Trophoblast cell (in vitro differentiated cells and primary cell): ENCODE measurements around the gene SLC20A1.
A peak's percentile ranks its signal among the peaks of the same experiment; 100 is the strongest.

Source experiments
- DNase-seq, 2 donors: peaks; one replicate each; pipeline ENCODE4 v3.0.0-alpha.2; 2016
- H2AFZ ChIP-seq: 2 replicates; pipeline ENCODE4 v1.6.1; 2013; ENCODE audit warnings: low read length, moderate library complexity, mild to moderate bottlenecking; ENCODE audit not compliant: insufficient read depth, poor library complexity
- H2AK5ac ChIP-seq: 2 replicates; pipeline ENCODE4 v1.6.1; 2013; ENCODE audit warnings: mild to moderate bottlenecking, low read length
- H2BK120ac ChIP-seq: 2 replicates; pipeline ENCODE4 v1.6.1; 2013; ENCODE audit warnings: low read length, mild to moderate bottlenecking, moderate library complexity; ENCODE audit not compliant: insufficient read depth, poor library complexity
- H2BK12ac ChIP-seq: 2 replicates; pipeline ENCODE4 v1.6.1; 2013; ENCODE audit warnings: mild to moderate bottlenecking, low read length, moderate library complexity
- H2BK5ac ChIP-seq: 2 replicates; pipeline ENCODE4 v1.6.1; 2013; ENCODE audit warnings: low read length, low read depth, moderate library complexity, mild to moderate bottlenecking; ENCODE audit not compliant: poor library complexity
- H3K14ac ChIP-seq: 2 replicates; pipeline ENCODE4 v1.6.1; 2013; ENCODE audit warnings: mild to moderate bottlenecking, low read length
- H3K18ac ChIP-seq: 2 replicates; pipeline ENCODE4 v1.6.1; 2013; ENCODE audit warnings: mild to moderate bottlenecking, low read length
- H3K23ac ChIP-seq: 2 replicates; pipeline ENCODE4 v1.6.1; 2013; ENCODE audit warnings: low read length
- H3K27ac ChIP-seq: 2 replicates; pipeline ENCODE4 v1.5.1; 2013; ENCODE audit warnings: low read depth, mild to moderate bottlenecking, inconsistent platforms, low read length, moderate library complexity
- H3K27me3 ChIP-seq: 2 replicates; pipeline ENCODE4 v1.6.1; 2013; ENCODE audit warnings: inconsistent platforms, mild to moderate bottlenecking, low read length, moderate library complexity; ENCODE audit not compliant: insufficient read depth
- H3K36me3 ChIP-seq, 2 experiments: 1 replicate in 1 of 2; 2 replicates in 1 of 2; pipeline ENCODE4 v1.6.1; 2013; ENCODE audit warnings: low read length in 2 of 2, mild to moderate bottlenecking in 2 of 2, moderate library complexity in 1 of 2; ENCODE audit not compliant: insufficient read depth in 2 of 2, control insufficient read depth in 1 of 2
- H3K4ac ChIP-seq: 2 replicates; pipeline ENCODE4 v1.6.1; 2013; ENCODE audit warnings: low read depth, mild to moderate bottlenecking, low read length, moderate library complexity
- H3K4me1 ChIP-seq, 2 experiments: 1 replicate in 1 of 2; 2 replicates in 1 of 2; pipeline ENCODE4 v1.6.1; 2013; ENCODE audit warnings: low read length in 2 of 2, mild to moderate bottlenecking in 2 of 2, moderate library complexity in 1 of 2; ENCODE audit not compliant: insufficient read depth in 2 of 2, control insufficient read depth in 1 of 2
- H3K4me2 ChIP-seq: 2 replicates; pipeline ENCODE4 v1.6.1; 2013; ENCODE audit warnings: inconsistent platforms, mild to moderate bottlenecking, low read length, moderate library complexity
- H3K4me3 ChIP-seq: 2 replicates; pipeline ENCODE4 v1.5.1; 2013; ENCODE audit warnings: mild to moderate bottlenecking, low read depth, low read length, inconsistent platforms
- H3K79me1 ChIP-seq: one replicate; pipeline ENCODE4 v1.6.1; 2013; ENCODE audit warnings: low read length
- H3K79me2 ChIP-seq: 2 replicates; pipeline ENCODE4 v1.6.1; 2013; ENCODE audit warnings: low read length, mild to moderate bottlenecking; ENCODE audit not compliant: control insufficient read depth, insufficient read depth, poor library complexity
- H3K9ac ChIP-seq: 2 replicates; pipeline ENCODE4 v1.6.1; 2013; ENCODE audit warnings: mild to moderate bottlenecking, low read length
- H3K9me3 ChIP-seq: 2 replicates; pipeline ENCODE4 v1.6.1; 2013; ENCODE audit warnings: low read depth, mild to moderate bottlenecking, control low read depth, inconsistent platforms, low read length; ENCODE audit not compliant: insufficient read depth
- H4K12ac ChIP-seq: 2 replicates; pipeline ENCODE4 v1.6.1; 2013; ENCODE audit warnings: low read depth, mild to moderate bottlenecking, low read length, moderate library complexity
- H4K8ac ChIP-seq: 2 replicates; pipeline ENCODE4 v1.6.1; 2013; ENCODE audit warnings: low read depth, mild to moderate bottlenecking, low read length, moderate library complexity
- H4K91ac ChIP-seq: one replicate; pipeline ENCODE4 v1.6.1; 2013; ENCODE audit warnings: low read depth, mild to moderate bottlenecking, low read length, moderate library complexity
- WGBS: extraction: QIAGEN DNeasy Blood & Tissue Kit; methylation state at CpG from one replicate; pipeline ENCODE4 v1.1.7; 2013; ENCODE audit warnings: missing lambda C conversion rate; ENCODE audit not compliant: insufficient read length, insufficient coverage; ENCODE audit errors: extremely low coverage; 5-methylcytosine and 5-hydroxymethylcytosine counted together

The SLC20A1 gene

DNA sequence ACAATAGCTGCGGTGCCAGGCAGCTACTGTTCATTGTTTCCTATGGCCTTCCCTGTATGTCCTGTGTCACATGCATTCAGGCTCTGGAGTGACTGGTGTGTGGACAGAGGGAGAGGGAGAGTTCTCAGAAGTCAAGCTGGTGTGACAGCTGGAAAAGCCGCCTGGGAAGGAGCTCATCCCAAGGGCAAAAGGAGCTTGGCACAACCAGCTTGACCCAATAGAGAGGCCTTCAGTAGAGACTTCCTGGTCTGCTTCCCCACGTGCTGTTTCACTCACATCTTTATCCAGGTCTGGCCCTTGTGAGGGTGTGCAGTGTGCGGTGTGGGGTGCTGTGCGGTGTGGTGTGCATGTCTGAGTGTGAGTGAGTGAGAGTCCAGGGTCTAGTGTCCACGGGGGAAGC, 64.0 kb downstream of the SLC20A1 start:
- no peak overlapping the region for H4K91ac ChIP-seq
- H2BK5ac ChIP-seq, result no peak overlapping the region
- no peak overlapping the region for H3K9ac ChIP-seq
- H3K79me1 ChIP-seq, result no peaks in the 10 kb centered on the region
- H3K4me1 ChIP-seq, result peaks cover 14 to 15% of the 10 kb centered on the region in 2 experiments
- no CpG with 5 or more reads among the region's 6 CpGs for WGBS
- no peak overlapping the region for H4K8ac ChIP-seq
- no peak overlapping the region for H2BK120ac ChIP-seq
- no peak overlapping the region for H3K23ac ChIP-seq
- H3K4ac ChIP-seq, result no peak overlapping the region
- H3K14ac ChIP-seq, result no peak overlapping the region
- H3K4me3 ChIP-seq, result no peak overlapping the region
- H3K9me3 ChIP-seq, result no peaks in the 10 kb centered on the region
- no peak overlapping the region for H2BK12ac ChIP-seq
- DNase-seq, result no peak
- H3K4me2 ChIP-seq, result no peak overlapping the region
- H3K27ac ChIP-seq, result no peak overlapping the region
- no peak overlapping the region for H2AFZ ChIP-seq
- H3K18ac ChIP-seq, result no peak overlapping the region
- H2AK5ac ChIP-seq, result no peak overlapping the region
- H3K79me2 ChIP-seq, result no peaks in the 10 kb centered on the region
- H3K27me3 ChIP-seq, result no peaks in the 10 kb centered on the region
- no peaks in the 10 kb centered on the region for H3K36me3 ChIP-seq
- H4K12ac ChIP-seq, result no peak overlapping the region

GRCh38 chr2:112710956-112711750, 65.4 kb downstream of the SLC20A1 start:
- Histone ChIP-seq H2AFZ (no peak overlapping the region), H2BK5ac (no peak overlapping the region), H3K79me2 (no peaks in the 10 kb centered on the region), H3K36me3 (no peaks in the 10 kb centered on the region), H3K4me2 (no peak overlapping the region), H3K14ac (no peak overlapping the region), H2BK120ac (no peak overlapping the region), H3K27me3 (no peaks in the 10 kb centered on the region), H3K27ac (no peak overlapping the region), H3K79me1 (no peaks in the 10 kb centered on the region), H3K4ac (no peak overlapping the region), H3K18ac (no peak overlapping the region), H2AK5ac (no peak overlapping the region), H3K9ac (no peak overlapping the region), H4K8ac (no peak overlapping the region), H3K4me3 (no peak overlapping the region), H2BK12ac (no peak overlapping the region), H3K23ac (no peak overlapping the region), H3K4me1 (peaks cover 10 to 12% of the 10 kb centered on the region in 2 experiments), H4K12ac (no peak overlapping the region), H3K9me3 (peaks cover 2% of the 10 kb centered on the region), H4K91ac (no peak overlapping the region)
- no peak for DNase-seq
- no CpG with 5 or more reads among the region's 9 CpGs for WGBS

DNA sequence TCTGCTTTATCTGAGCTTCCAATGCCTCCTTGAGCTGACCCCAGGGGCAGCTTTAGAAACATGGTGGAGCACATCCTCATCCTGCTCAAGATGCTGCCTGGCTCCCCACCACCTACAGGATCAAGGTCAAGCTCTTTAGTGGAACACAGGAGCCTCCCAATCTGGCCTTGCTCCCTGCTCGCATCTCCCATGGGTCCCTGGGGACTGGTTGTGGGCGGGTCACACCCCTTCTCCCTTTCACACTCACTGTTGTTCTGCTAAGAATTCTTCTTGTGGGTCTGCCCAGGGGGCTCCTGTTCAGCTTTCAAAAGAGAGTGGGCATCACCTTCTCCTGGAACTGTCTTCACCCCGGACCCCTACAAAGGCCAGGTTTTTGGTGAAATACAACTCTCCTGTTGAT, 66.7 kb downstream of the SLC20A1 start:
- WGBS, result no CpG with 5 or more reads among the region's 3 CpGs
- no peak overlapping the region for H3K23ac ChIP-seq
- no peak overlapping the region for H4K91ac ChIP-seq
- H3K9ac ChIP-seq, result no peak overlapping the region
- no peak overlapping the region for H3K14ac ChIP-seq
- no peak overlapping the region for H4K12ac ChIP-seq
- no peaks in the 10 kb centered on the region for H3K79me1 ChIP-seq
- H3K36me3 ChIP-seq, result no peaks in the 10 kb centered on the region
- peaks cover 6% of the 10 kb centered on the region in 2 experiments for H3K4me1 ChIP-seq
- H3K27me3 ChIP-seq, result no peaks in the 10 kb centered on the region
- H3K4me2 ChIP-seq, result no peak overlapping the region
- no peak overlapping the region for H3K4me3 ChIP-seq
- peaks cover 2% of the 10 kb centered on the region for H3K9me3 ChIP-seq
- no peaks in the 10 kb centered on the region for H3K79me2 ChIP-seq
- no peak overlapping the region for H2BK120ac ChIP-seq
- no peak for DNase-seq
- H3K27ac ChIP-seq, result no peak overlapping the region
- no peak overlapping the region for H2AFZ ChIP-seq
- no peak overlapping the region for H2AK5ac ChIP-seq
- no peak overlapping the region for H3K18ac ChIP-seq
- H2BK5ac ChIP-seq, result no peak overlapping the region
- H3K4ac ChIP-seq, result no peak overlapping the region
- no peak overlapping the region for H2BK12ac ChIP-seq
- H4K8ac ChIP-seq, result no peak overlapping the region

DNA sequence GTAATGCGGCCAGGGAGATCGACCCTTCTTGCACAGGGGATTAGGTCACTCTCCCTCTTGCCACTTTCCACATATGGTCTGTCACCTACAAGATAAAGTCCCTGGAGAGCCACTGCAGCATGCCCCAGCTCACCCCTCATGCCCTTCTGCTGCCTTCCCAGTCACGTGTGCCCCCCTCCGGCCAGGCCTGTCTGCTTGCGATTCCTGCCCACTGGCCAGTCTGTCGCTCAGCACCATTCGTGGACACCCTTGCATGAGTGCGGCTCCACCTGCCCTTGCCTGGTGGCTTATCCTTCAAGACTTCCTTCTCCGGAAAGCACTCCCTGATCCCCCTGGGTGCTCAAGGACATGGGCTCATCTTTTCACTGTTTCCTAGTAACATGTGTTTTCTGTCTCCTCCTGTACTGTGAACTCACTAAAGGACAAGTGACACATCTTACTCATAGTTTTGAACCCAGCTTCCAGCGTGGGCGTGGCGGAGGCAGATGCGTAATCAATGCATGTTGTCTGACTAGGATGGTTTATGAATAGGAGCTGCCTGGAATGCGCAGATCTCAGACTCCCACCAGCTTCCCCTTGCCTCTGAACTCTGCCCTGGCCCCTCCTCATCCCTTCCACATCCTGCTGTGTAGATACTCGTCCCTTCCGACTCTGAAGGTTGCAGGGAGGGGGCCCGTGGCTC, 67.3 kb downstream of the SLC20A1 start:
- Histone ChIP-seq H4K8ac (no peak overlapping the region), H4K12ac (no peak overlapping the region), H3K4me1 (peaks cover 2 to 3% of the 10 kb centered on the region in 2 experiments), H3K9ac (no peak overlapping the region), H3K4me2 (no peak overlapping the region), H3K79me2 (no peaks in the 10 kb centered on the region), H3K23ac (no peak overlapping the region), H3K14ac (no peak overlapping the region), H3K4ac (no peak overlapping the region), H2BK12ac (no peak overlapping the region), H2BK120ac (no peak overlapping the region), H2AFZ (no peak overlapping the region), H3K18ac (no peak overlapping the region), H3K79me1 (no peaks in the 10 kb centered on the region), H2AK5ac (no peak overlapping the region), H2BK5ac (no peak overlapping the region), H3K9me3 (peaks cover 3% of the 10 kb centered on the region), H3K27ac (no peak overlapping the region), H3K4me3 (no peak overlapping the region), H4K91ac (no peak overlapping the region), H3K36me3 (no peaks in the 10 kb centered on the region), H3K27me3 (no peaks in the 10 kb centered on the region)
- peak in 1 of 2 donors; percentile 26 for DNase-seq
- no CpG with 5 or more reads among the region's 17 CpGs for WGBS
